ENCODE data around the gene NUP98.

Gene NUP98

GRCh38 chr11:3639841-3640240 lies 157.5 kb downstream of the NUP98 start (continued):
- TF ChIP-seq ZNF660 (tag by site-specific recombination; IDR thresholded peaks at IDR 0.05): no peak
- TF ChIP-seq ZBTB10 (tag by site-specific recombination; IDR thresholded peaks at IDR 0.05): no peak

DNA sequence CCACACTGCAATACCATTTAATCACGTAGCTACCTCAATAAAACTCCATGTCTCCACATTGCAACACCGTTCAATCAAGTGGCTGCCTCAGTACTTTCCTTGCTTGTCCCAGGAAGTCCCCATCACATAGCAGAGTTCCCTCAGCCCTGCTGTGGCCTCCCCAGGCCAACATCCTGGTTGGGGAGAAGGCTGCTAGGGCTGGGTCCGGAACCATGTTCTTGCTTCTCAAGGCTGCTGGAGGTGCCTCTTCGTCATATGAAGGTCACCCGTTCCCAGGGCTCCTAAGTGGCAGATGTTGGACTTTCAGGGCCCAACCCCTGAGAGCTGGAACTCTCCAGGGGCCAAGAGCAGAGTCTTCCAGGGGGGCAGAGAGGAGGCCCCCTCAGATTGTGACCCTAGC lies 158.8 kb downstream of the NUP98 start:
- no peak for TF ChIP-seq BCL11A (tag by site-specific recombination; IDR thresholded peaks at IDR 0.05; ENCODE audit: low read depth)
- TF ChIP-seq ZNF366 (tag by site-specific recombination; conservative IDR thresholded peaks at IDR 0.05): no peak
- no peak for TF ChIP-seq ZNF248 (tag by site-specific recombination; IDR thresholded peaks at IDR 0.05)
- no peak for TF ChIP-seq ZNF792 (tag by site-specific recombination; IDR thresholded peaks at IDR 0.05)
- CTCF ChIA-PET: no interaction called here

GRCh38 chr11:3637201-3637600 lies 160.2 kb downstream of the NUP98 start:
- ChIA-PET POLR2A (no interaction called here), CTCF (no interaction called here)
- H3K4me1 ChIP-seq (ENCODE audit: control insufficient read depth, insufficient read depth, low read length): no peaks in the 10 kb centered on the region
- H3K9me3 ChIP-seq (ENCODE audit: control insufficient read depth, insufficient read depth, low read depth, low read length): no peaks in the 10 kb centered on the region
- H3K36me3 ChIP-seq (ENCODE audit: control insufficient read depth in 2 of 2, insufficient read depth in 1 of 2, low read length in 2 of 2): no peaks in the 10 kb centered on the region
- TF ChIP-seq ZNF248 (tag by site-specific recombination; IDR thresholded peaks at IDR 0.05) (no peak), ZEB2 (tag by site-specific recombination; IDR thresholded peaks at IDR 0.05) (no peak), ZNF692 (tag by site-specific recombination; IDR thresholded peaks at IDR 0.05) (no peak), ZSCAN16 (tag by site-specific recombination; IDR thresholded peaks at IDR 0.05) (no peak), KLF16 (tag by site-specific recombination; IDR thresholded peaks at IDR 0.05) (no peak), REPIN1 (tag by site-specific recombination; IDR thresholded peaks at IDR 0.05; ENCODE audit: low read depth) (no peak), SCRT2 (tag by site-specific recombination; IDR thresholded peaks at IDR 0.05) (no peak), ZNF335 (tag by site-specific recombination; conservative IDR thresholded peaks at IDR 0.05) (no peak), YY1 (tag by site-specific recombination; IDR thresholded peaks at IDR 0.05) (no peak), ZBTB21 (tag by site-specific recombination; IDR thresholded peaks at IDR 0.05) (no peak)
- TF ChIP-seq, protein P1, sequence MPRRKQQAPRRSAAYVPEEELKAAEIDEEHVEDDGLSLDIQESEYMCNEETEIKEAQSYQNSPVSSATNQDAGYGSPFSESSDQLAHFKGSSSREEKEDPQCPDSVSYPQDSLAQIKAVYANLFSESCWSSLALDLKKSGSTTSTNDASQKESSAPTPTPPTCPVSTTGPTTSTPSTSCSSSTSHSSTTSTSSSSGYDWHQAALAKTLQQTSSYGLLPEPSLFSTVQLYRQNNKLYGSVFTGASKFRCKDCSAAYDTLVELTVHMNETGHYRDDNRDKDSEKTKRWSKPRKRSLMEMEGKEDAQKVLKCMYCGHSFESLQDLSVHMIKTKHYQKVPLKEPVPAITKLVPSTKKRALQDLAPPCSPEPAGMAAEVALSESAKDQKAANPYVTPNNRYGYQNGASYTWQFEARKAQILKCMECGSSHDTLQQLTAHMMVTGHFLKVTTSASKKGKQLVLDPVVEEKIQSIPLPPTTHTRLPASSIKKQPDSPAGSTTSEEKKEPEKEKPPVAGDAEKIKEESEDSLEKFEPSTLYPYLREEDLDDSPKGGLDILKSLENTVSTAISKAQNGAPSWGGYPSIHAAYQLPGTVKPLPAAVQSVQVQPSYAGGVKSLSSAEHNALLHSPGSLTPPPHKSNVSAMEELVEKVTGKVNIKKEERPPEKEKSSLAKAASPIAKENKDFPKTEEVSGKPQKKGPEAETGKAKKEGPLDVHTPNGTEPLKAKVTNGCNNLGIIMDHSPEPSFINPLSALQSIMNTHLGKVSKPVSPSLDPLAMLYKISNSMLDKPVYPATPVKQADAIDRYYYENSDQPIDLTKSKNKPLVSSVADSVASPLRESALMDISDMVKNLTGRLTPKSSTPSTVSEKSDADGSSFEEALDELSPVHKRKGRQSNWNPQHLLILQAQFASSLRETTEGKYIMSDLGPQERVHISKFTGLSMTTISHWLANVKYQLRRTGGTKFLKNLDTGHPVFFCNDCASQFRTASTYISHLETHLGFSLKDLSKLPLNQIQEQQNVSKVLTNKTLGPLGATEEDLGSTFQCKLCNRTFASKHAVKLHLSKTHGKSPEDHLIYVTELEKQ (tag by site-specific recombination; IDR thresholded peaks at IDR 0.05; ENCODE audit: borderline replicate concordance): no peak
- H3K27ac ChIP-seq (ENCODE audit: extremely low read depth, low read depth, low read length): no peak overlapping the region
- no peak overlapping the region for H3K4me3 ChIP-seq (ENCODE audit: low read depth, low read length)

More for the DNA sequence above, 158.8 kb downstream of the NUP98 start:
- H3K27ac ChIP-seq (ENCODE audit: extremely low read depth, low read depth, low read length): no peak overlapping the region
- POLR2A ChIA-PET: no interaction called here
- no peaks in the 10 kb centered on the region for H3K4me1 ChIP-seq (ENCODE audit: control insufficient read depth, insufficient read depth, low read length)
- no peaks in the 10 kb centered on the region for H3K9me3 ChIP-seq (ENCODE audit: control insufficient read depth, insufficient read depth, low read depth, low read length)
- H3K4me3 ChIP-seq (ENCODE audit: low read depth, low read length): no peak overlapping the region
- no peaks in the 10 kb centered on the region for H3K36me3 ChIP-seq (ENCODE audit: control insufficient read depth in 2 of 2, insufficient read depth in 1 of 2, low read length in 2 of 2)

Data from HEK293 (cell line).